Effector memory CD4-positive, alpha-beta T cell (primary cell): ENCODE data around the gene C19orf81.

ENCODE experiments used
- DNase-seq, 3 donors: peaks; one replicate each; pipeline ENCODE4 v3.0.0-alpha.2; 2020
- H3K27ac ChIP-seq: 2 replicates; pipeline ENCODE4 v1.7.0; 2013; ENCODE audit warnings: mild to moderate bottlenecking, low read length, moderate library complexity; ENCODE audit not compliant: insufficient read depth, poor library complexity, severe bottlenecking
- H3K27me3 ChIP-seq: replicated peaks from 2 replicates; pipeline ENCODE4 v1.7.0; 2013; ENCODE audit warnings: mild to moderate bottlenecking, low read length; ENCODE audit not compliant: insufficient read depth, control insufficient read depth, poor library complexity, severe bottlenecking
- H3K36me3 ChIP-seq: 2 replicates; pipeline ENCODE4 v1.7.0; 2013; ENCODE audit warnings: mild to moderate bottlenecking, low read length, moderate library complexity; ENCODE audit not compliant: control insufficient read depth, insufficient read depth
- H3K4me1 ChIP-seq: 2 replicates; pipeline ENCODE4 v1.7.0; 2013; ENCODE audit warnings: low read length, mild to moderate bottlenecking; ENCODE audit not compliant: control insufficient read depth, insufficient read depth, poor library complexity, severe bottlenecking
- H3K4me3 ChIP-seq: 2 replicates; pipeline ENCODE4 v1.7.0; 2013; ENCODE audit warnings: low read length, low read depth, mild to moderate bottlenecking; ENCODE audit not compliant: insufficient read depth, poor library complexity, severe bottlenecking
- H3K9me3 ChIP-seq: 2 replicates; pipeline ENCODE4 v1.7.0; 2013; ENCODE audit warnings: mild to moderate bottlenecking, low read length, moderate library complexity; ENCODE audit not compliant: control insufficient read depth

C19orf81 gene

DNA sequence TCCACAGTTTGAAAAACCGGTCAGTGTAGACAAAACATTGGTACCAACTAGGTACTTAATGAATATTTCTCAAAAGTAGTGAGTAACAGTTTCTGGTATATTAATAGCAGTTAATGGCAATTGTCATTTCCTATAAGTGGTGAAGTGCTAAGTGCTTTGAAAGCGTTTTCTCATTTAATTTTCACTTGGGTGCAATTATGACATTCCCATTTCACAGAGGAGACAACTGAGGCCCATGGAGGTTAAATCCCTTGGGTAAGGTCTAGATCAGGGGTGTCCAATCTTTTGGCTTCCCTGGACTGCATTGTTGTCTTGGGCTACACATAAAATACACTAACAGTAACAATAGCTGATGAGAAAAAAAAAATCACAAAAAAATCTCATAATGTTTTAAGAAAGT lies 8.9 kb upstream of the C19orf81 start:
- no peaks in the 10 kb centered on the region for H3K9me3 ChIP-seq
- no peak for DNase-seq
- peaks cover 8% of the 10 kb centered on the region for H3K4me1 ChIP-seq
- H3K4me3 ChIP-seq: no peak overlapping the region
- peaks cover 41% of the 10 kb centered on the region for H3K27me3 ChIP-seq
- H3K36me3 ChIP-seq: no peaks in the 10 kb centered on the region
- no peak overlapping the region for H3K27ac ChIP-seq

DNA sequence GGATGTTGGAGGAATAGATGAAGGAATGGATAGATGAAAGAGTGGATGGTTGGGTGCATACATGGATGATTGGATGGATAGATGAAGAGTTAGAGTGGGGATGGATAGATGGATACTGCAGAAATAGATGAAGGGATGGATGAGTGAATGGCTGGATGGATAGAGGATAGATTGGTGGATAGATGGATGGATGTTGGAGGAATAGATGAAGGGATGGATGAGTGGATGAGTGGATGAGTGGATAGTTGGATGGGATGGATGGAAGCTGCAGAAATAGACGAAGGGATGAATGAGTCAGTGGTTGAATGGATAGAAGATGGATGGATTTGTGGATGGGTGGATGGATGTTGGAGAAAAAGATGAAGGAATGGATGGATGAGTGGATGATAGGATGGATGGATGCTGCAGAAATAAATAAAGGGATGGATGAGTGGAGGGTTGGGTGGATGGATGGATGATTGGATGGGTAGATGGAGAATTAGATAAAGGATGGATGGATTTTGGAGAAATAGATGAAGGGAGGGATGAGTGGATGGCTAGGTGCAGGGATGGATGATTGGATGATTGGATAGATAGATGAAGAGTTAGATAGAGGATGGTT lies 4.8 kb upstream of the C19orf81 start:
- Histone ChIP-seq H3K27me3 (peaks cover 20% of the 10 kb centered on the region), H3K4me3 (no peak overlapping the region), H3K4me1 (peaks cover 3% of the 10 kb centered on the region), H3K36me3 (no peaks in the 10 kb centered on the region), H3K9me3 (no peaks in the 10 kb centered on the region), H3K27ac (no peak overlapping the region)
- DNase-seq: no peak

DNA sequence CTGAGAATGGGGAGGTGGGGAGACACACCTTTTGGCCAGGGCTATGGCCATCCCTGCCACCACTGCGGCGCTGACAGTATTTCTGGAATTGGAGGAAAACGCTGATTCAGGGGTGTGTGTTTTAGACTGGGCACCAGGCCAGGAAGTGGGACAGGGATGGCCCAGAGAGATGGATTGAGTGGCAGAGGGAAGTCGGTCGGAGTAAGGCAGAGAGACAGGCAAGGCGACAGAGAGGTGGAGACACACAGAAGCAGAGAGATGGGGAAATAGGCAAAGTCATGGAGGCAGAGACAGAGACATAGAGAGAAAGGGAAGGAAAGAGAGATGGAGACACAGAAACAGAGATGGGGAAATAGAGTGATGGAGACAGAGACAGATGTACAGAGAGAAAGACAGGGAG lies 4.1 kb upstream of the C19orf81 start:
- Histone ChIP-seq H3K4me1 (no peaks in the 10 kb centered on the region), H3K9me3 (no peaks in the 10 kb centered on the region)

DNA sequence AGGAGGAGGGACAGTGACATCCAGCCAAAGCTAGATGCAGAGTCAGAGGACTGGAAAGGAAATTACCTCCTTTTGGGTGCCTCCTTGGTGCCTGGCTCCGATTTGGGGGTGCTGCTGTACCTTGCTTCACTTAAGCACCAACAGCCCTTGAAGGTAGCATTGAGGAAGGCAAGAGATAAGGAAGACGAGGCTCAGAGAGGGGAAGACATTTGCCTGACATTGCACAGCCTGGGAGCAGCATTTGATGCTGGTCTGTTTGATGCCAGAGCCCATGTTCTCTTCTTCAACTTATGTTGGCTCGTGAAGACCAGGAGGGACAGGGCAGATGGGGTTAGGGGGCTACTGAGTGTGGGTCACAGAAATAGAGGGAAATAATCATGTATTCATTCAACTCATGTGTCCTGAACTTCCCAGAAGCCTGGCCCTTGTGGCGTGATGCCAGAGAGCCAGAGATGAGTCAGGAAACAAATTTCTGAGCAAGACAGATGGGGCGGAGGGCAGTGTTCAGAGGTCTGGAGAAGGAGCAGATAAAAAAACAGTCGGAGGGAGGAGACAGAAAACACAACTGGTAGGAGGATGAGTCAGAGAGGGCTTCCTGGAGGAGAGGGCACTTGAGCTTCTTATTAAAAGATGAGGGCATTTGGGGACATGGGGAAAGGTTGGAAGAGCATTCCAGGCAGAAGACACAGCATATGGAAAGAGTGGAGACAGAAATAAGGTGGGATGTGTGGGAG lies 3.0 kb upstream of the C19orf81 start:
- peaks cover 12% of the 10 kb centered on the region for H3K27me3 ChIP-seq
- DNase-seq: no peak
- H3K4me1 ChIP-seq: no peaks in the 10 kb centered on the region
- H3K27ac ChIP-seq: no peak overlapping the region
- H3K4me3 ChIP-seq: no peak overlapping the region
- H3K36me3 ChIP-seq: no peaks in the 10 kb centered on the region
- H3K9me3 ChIP-seq: no peaks in the 10 kb centered on the region

More for the DNA sequence above, 4.1 kb upstream of the C19orf81 start:
- H3K27ac ChIP-seq: no peak overlapping the region
- no peaks in the 10 kb centered on the region for H3K36me3 ChIP-seq
- H3K27me3 ChIP-seq: peaks cover 17% of the 10 kb centered on the region
- DNase-seq: no peak
- H3K4me3 ChIP-seq: no peak overlapping the region

- Histone ChIP-seq H3K27me3 (peaks cover 7% of the 10 kb centered on the region), H3K9me3 (no peaks in the 10 kb centered on the region), H3K27ac (no peak overlapping the region), H3K36me3 (no peaks in the 10 kb centered on the region), H3K4me1 (no peaks in the 10 kb centered on the region), H3K4me3 (no peak overlapping the region)
- DNase-seq: no peak
Observed at GRCh38 chr19:50647879-50648615, 1.2 kb upstream of the C19orf81 start.

GRCh38 chr19:50648659-50649058 lies 586 bp upstream of the C19orf81 start:
- Histone ChIP-seq H3K4me1 (no peaks in the 10 kb centered on the region), H3K27ac (no peak overlapping the region), H3K36me3 (no peaks in the 10 kb centered on the region), H3K9me3 (no peaks in the 10 kb centered on the region), H3K4me3 (no peak overlapping the region), H3K27me3 (peaks cover 4% of the 10 kb centered on the region)
- DNase-seq: no peak

DNA sequence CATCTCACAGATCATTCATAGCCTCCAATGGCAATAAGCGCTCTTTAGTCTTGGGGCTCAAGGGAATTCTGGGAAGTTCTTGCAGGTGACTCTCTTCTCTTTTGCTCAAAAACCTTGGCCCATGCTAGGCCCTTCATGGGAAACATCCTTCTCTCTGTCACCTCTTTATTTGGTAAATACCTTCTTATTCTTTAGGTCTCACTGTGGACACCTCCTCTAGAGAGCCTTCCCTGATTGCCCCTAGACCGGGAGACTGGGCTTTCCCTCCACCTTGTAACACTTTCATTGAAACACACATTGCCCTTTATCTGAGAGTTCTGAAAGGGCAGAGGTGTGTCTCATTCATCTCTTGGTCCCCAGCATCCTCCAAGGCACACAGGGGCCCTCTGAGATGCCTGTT lies 1.9 kb downstream of the C19orf81 start:
- no peak overlapping the region for H3K4me3 ChIP-seq
- H3K27me3 ChIP-seq: peaks cover 4% of the 10 kb centered on the region
- no peaks in the 10 kb centered on the region for H3K36me3 ChIP-seq
- H3K4me1 ChIP-seq: no peaks in the 10 kb centered on the region
- no peaks in the 10 kb centered on the region for H3K9me3 ChIP-seq
- no peak overlapping the region for H3K27ac ChIP-seq
- DNase-seq: no peak

DNA sequence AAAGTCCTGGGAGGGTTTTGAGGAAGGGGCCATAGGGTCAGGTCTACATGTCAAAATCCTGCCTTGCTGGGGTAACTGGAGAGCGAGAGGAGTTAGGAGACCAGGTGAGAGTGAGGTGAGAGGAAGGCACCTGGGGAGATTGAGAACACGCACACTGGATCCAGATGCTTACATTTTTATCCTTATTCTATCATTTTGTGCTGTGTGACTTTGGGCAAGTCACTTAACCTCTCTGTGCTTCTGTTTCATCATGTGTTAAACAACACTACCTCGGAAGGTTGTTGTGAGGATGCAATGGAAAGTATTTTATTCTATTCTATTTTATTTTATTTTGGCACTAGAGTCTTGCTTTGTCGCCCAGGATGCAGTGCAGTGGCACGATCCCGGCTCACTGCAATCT lies 3.5 kb downstream of the C19orf81 start:
- no peaks in the 10 kb centered on the region for H3K36me3 ChIP-seq
- no peak for DNase-seq
- no peak overlapping the region for H3K4me3 ChIP-seq
- no peak overlapping the region for H3K27ac ChIP-seq
- no peaks in the 10 kb centered on the region for H3K9me3 ChIP-seq
- H3K27me3 ChIP-seq: peaks cover 9% of the 10 kb centered on the region
- peaks cover under 1% of the 10 kb centered on the region for H3K4me1 ChIP-seq

GRCh38 chr19:50654882-50655281 lies 5.6 kb downstream of the C19orf81 start:
- no peak for DNase-seq

DNA sequence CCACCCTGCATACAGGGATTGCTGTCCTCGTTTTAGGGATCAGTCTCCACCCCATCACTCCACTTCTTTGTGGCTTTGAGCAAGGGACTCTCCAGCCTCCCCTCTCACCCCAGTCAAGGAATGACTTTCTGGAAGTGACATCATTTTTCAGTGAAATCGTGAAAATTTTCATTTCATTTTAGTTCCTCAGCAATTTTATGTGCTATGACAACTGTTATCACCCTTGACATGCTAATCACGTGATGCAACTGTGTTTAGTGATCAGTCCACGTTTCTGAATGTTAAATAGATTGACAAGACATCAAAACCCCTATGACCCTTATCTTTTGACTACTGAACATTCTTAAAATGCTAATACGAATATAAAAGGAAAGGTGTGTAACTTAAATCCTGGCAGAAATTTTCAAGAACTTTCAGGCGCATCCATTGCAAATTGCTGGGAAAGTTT lies 8.0 kb downstream of the C19orf81 start:
- Histone ChIP-seq H3K36me3 (no peaks in the 10 kb centered on the region), H3K27me3 (peaks cover 31% of the 10 kb centered on the region), H3K4me3 (no peak overlapping the region), H3K27ac (no peak overlapping the region), H3K9me3 (no peaks in the 10 kb centered on the region), H3K4me1 (peaks cover 14% of the 10 kb centered on the region)
- no peak for DNase-seq

More at GRCh38 chr19:50654882-50655281, 5.6 kb downstream of the C19orf81 start:
- no peak overlapping the region for H3K4me3 ChIP-seq
- H3K4me1 ChIP-seq: peaks cover 14% of the 10 kb centered on the region
- no peaks in the 10 kb centered on the region for H3K36me3 ChIP-seq
- H3K27me3 ChIP-seq: peaks cover 23% of the 10 kb centered on the region
- no peaks in the 10 kb centered on the region for H3K9me3 ChIP-seq
- H3K27ac ChIP-seq: no peak overlapping the region
